Measurements from ENCODE around the gene NNMT. TPM values are rescaled to one million over a fixed set of nuclear protein-coding genes. Genes with fewer than 3 reads are reported as not detected.

NNMT gene
- total and polyA plus RNA-seq, 8 donors: 1.2 to 244 (median 1.9) TPM

DNA sequence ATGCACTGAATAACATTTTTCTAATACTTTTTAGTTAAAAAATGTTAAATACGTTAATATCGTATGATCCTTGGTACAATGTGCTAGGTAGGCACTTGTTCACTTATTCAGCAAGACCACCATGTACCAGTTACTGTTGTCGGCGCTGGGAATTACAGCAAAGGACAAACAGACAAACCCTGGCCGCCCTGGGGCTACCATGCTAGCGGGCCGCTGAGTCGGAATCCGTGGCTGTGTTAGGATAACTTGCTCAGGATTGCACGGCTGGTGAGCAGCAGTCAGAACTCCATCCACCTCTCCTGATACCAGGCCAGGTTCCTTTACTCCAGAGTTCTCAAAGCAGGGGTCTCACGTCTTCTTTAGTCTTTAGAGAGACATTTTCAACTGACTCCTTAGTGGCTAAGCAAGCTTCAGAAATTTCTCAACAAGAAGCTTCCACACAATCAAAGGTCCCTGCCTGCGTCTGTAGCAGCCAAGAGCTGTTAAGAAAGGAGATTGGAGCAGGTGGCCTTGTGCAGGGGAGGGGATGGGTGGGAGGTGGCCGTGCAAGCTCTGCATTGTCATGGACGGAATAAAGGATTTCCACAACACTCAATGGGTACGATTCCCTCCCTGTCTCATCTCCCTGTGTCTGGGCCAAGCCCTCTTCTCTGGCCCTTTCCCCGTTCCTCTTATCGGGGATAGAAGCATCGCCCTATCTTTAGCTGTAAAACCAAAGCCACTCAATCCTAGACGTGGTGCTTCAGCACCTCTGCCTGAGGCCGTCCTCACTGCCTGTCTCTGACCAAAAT, 39.8 kb upstream of the NNMT start:
- Histone ChIP-seq H3K36me3 (peaks cover 0 to 38% of the 10 kb centered on the region in 2 donors), H3K27me3 (no peaks in the 10 kb centered on the region), H3K9me3 (no peaks in the 10 kb centered on the region), H3K4me3 (no peak overlapping the region), H3K27ac (no peak overlapping the region), H3K4me1 (peaks cover 5 to 36% of the 10 kb centered on the region in 2 donors)
- intact Hi-C loops (cut with DNase I): no loop called here
- TF ChIP-seq, protein P1, sequence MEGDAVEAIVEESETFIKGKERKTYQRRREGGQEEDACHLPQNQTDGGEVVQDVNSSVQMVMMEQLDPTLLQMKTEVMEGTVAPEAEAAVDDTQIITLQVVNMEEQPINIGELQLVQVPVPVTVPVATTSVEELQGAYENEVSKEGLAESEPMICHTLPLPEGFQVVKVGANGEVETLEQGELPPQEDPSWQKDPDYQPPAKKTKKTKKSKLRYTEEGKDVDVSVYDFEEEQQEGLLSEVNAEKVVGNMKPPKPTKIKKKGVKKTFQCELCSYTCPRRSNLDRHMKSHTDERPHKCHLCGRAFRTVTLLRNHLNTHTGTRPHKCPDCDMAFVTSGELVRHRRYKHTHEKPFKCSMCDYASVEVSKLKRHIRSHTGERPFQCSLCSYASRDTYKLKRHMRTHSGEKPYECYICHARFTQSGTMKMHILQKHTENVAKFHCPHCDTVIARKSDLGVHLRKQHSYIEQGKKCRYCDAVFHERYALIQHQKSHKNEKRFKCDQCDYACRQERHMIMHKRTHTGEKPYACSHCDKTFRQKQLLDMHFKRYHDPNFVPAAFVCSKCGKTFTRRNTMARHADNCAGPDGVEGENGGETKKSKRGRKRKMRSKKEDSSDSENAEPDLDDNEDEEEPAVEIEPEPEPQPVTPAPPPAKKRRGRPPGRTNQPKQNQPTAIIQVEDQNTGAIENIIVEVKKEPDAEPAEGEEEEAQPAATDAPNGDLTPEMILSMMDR (IDR thresholded peaks at IDR 0.05): no peak
- ATAC-seq (no peak), DNase-seq (no peak)

- H3K4me1 ChIP-seq: peaks cover 5 to 36% of the 10 kb centered on the region in 2 donors
- ATAC-seq (no peak), DNase-seq (no peak)
- H3K27me3 ChIP-seq: no peaks in the 10 kb centered on the region
- H3K36me3 ChIP-seq: peaks cover 0 to 32% of the 10 kb centered on the region in 2 donors
- intact Hi-C loops (cut with DNase I): no loop called here
- no peaks in the 10 kb centered on the region for H3K9me3 ChIP-seq
- no peak overlapping the region for H3K27ac ChIP-seq
- TF ChIP-seq, protein P1 (IDR thresholded peaks at IDR 0.05): no peak
- no peak overlapping the region for H3K4me3 ChIP-seq
Observed at GRCh38 chr11:114256967-114257286, 39.3 kb upstream of the NNMT start.

DNA sequence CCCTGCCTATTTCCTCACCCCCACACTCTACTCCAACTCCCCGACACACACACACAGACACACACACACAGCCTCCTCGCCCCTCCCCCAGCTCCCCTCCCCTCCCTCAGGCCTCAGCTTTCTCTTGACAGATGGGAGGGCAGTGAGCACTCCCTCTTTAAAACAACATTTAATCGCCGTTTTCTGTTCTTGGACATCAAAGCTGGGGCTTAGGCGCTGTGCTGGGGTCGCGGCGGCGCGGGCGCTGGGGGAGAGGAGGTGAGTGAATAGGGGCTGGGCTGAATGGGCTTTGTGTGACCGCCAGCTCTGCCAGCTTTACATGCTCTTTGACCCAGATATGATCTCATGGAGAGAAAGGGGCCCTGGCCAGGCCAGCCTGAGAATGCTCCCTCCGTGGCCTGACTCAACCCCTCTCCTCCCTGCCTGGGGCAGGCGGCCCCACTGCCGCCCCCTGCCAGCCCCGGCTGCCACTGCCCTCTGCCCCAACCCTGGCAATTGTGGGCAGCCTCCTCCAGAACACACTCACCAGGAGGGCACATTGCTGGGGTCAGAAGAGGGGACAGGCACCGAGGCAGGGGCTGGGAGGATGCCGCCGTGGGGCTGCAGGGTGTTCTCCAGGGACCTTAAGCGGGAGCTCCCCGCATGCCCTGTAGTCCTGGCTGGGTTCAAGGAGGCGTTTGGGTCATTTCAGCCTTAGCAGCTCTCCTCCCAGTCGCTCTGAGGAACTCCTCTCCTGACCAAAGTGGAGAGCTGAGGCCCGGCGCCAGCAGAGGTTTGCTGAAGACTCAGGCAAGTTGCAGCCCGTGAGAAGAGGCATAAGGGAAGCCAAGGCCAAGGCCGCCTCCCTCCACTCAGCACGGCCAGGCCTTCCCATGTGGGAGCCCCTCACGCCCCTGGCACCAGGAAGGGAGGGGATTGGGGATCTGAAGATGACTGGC, 38.3 kb upstream of the NNMT start:
- H3K36me3 ChIP-seq: peaks cover 0 to 23% of the 10 kb centered on the region in 2 donors
- no peaks in the 10 kb centered on the region for H3K27me3 ChIP-seq
- TF ChIP-seq, protein P1 (IDR thresholded peaks at IDR 0.05): no peak
- no peak overlapping the region for H3K4me3 ChIP-seq
- ATAC-seq (peak; percentile 16), DNase-seq (peak in 1 of 4 donors; percentile 56)
- H3K27ac ChIP-seq: peak overlapping the region; percentile 10 to 15
- intact Hi-C loops (cut with DNase I): no loop called here
- H3K4me1 ChIP-seq: peaks cover 5 to 42% of the 10 kb centered on the region in 2 donors
- no peaks in the 10 kb centered on the region for H3K9me3 ChIP-seq

- Histone ChIP-seq H3K4me3 (no peak overlapping the region), H3K9me3 (no peaks in the 10 kb centered on the region), H3K27ac (no peak overlapping the region), H3K27me3 (no peaks in the 10 kb centered on the region), H3K4me1 (peaks cover 5 to 46% of the 10 kb centered on the region in 2 donors), H3K36me3 (peaks cover 0 to 15% of the 10 kb centered on the region in 2 donors)
- ATAC-seq (peak; percentile 5), DNase-seq (no peak)
- intact Hi-C loops (cut with DNase I): no loop called here
- TF ChIP-seq, protein P1 (IDR thresholded peaks at IDR 0.05): no peak
Observed at GRCh38 chr11:114258696-114259095, 37.5 kb upstream of the NNMT start.

- no peak overlapping the region for H3K27ac ChIP-seq
- TF ChIP-seq, protein P1 (IDR thresholded peaks at IDR 0.05): no peak
- no peaks in the 10 kb centered on the region for H3K27me3 ChIP-seq
- intact Hi-C loops (cut with DNase I): no loop called here
- ATAC-seq: no peak
- H3K9me3 ChIP-seq: no peaks in the 10 kb centered on the region
- peaks cover 5 to 46% of the 10 kb centered on the region in 2 donors for H3K4me1 ChIP-seq
- peaks cover 0 to 13% of the 10 kb centered on the region in 2 donors for H3K36me3 ChIP-seq
- H3K4me3 ChIP-seq: no peak overlapping the region
- DNase-seq: no peak
Observed at GRCh38 chr11:114259124-114259526, 37.1 kb upstream of the NNMT start.

Measured in left lung (tissue), 10 donors.